Neural progenitor cell (in vitro differentiated cells): ENCODE data around the gene ARHGAP26. TPM values are rescaled to one million over a fixed set of nuclear protein-coding genes. Genes with fewer than 3 reads are reported as not detected.

Experiments used
- DNase-seq: peaks from one replicate; pipeline ENCODE4 v3.0.0-alpha.2; 2016; ENCODE audit warnings: low spot score
- H2AFZ ChIP-seq: fragments of 200-600 bp; sonication (generic); replicated peaks from 2 replicates; pipeline ENCODE4 v1.6.1; 2016; ENCODE audit warnings: antibody characterized with exemption
- H3F3A ChIP-seq: fragments of 200-600 bp; sonication (generic); 2 replicates; pipeline ENCODE4 v1.6.1; 2016; ENCODE audit warnings: antibody characterized with exemption, low read depth
- H3K27ac ChIP-seq: fragments of 200-600 bp; sonication (generic); 2 replicates; pipeline ENCODE4 v1.5.1; 2016; ENCODE audit warnings: mild to moderate bottlenecking
- H3K27me3 ChIP-seq: fragments of 200-600 bp; sonication (generic); 2 replicates; pipeline ENCODE4 v1.6.1; 2016; ENCODE audit warnings: mild to moderate bottlenecking, moderate library complexity
- H3K36me3 ChIP-seq: fragments of 200-600 bp; sonication (generic); 2 replicates; pipeline ENCODE4 v1.5.1; 2016
- H3K4me1 ChIP-seq: fragments of 200-600 bp; sonication (generic); 2 replicates; pipeline ENCODE4 v1.6.1; 2016; ENCODE audit warnings: mixed run types
- H3K4me2 ChIP-seq: fragments of 200-600 bp; sonication (generic); 2 replicates; pipeline ENCODE4 v1.6.1; 2016
- H3K4me3 ChIP-seq: fragments of 200-600 bp; sonication (generic); 2 replicates; pipeline ENCODE4 v1.5.1; 2016
- H3K79me2 ChIP-seq: fragments of 200-600 bp; sonication (generic); 2 replicates; pipeline ENCODE4 v1.6.1; 2016; ENCODE audit warnings: low read depth
- H3K9ac ChIP-seq: fragments of 200-600 bp; sonication (generic); 2 replicates; pipeline ENCODE4 v1.6.1; 2016
- H3K9me3 ChIP-seq: fragments of 200-600 bp; sonication (generic); 2 replicates; pipeline ENCODE4 v1.5.1; 2016; ENCODE audit warnings: low read depth
- H4K20me1 ChIP-seq: fragments of 200-600 bp; sonication (generic); 2 replicates; pipeline ENCODE4 v1.6.1; 2016; ENCODE audit warnings: low read depth
- H3K27ac Mint-ChIP-seq: 3 replicates; pipeline ENCODE4 v1.8.0; 2021; ENCODE audit warnings: mixed read lengths
- H3K27me3 Mint-ChIP-seq: 2 replicates; pipeline ENCODE4 v1.8.0; 2022; ENCODE audit warnings: low read depth, mild to moderate bottlenecking, inconsistent platforms, moderate library complexity, mixed read lengths; ENCODE audit not compliant: insufficient read depth
- H3K36me3 Mint-ChIP-seq: 3 replicates; pipeline ENCODE4 v1.8.0; 2021; ENCODE audit warnings: mixed read lengths
- H3K4me1 Mint-ChIP-seq: 3 replicates; pipeline ENCODE4 v1.8.0; 2021; ENCODE audit warnings: mixed read lengths
- H3K4me3 Mint-ChIP-seq: 3 replicates; pipeline ENCODE4 v1.8.0; 2021; ENCODE audit warnings: mild to moderate bottlenecking, moderate library complexity, mixed read lengths
- H3K9me3 Mint-ChIP-seq: 3 replicates; pipeline ENCODE4 v1.8.0; 2020; ENCODE audit warnings: mixed read lengths
- EZH2 ChIP-seq: fragments of 200-600 bp; sonication (generic); IDR thresholded peaks from 2 replicates; pipeline ENCODE4 v1.6.1; 2017; ENCODE audit warnings: antibody characterized with exemption, mild to moderate bottlenecking, moderate library complexity
- EZH2phosphoT487 ChIP-seq: fragments of 200-600 bp; sonication (generic); IDR thresholded peaks from 2 replicates; pipeline ENCODE4 v1.6.1; 2017; ENCODE audit warnings: antibody characterized with exemption
- total RNA-seq: library from RNA; depleted of rRNA; stranded (reverse); fragments of >200 nt; gene quantifications from 2 replicates; pipeline ENCODE4 v1.2.3, GENCODE V29; 2015; ENCODE audit warnings: low replicate concordance
- TF ChIP-seq, protein P1 (sequence below): fragments of 200-600 bp; sonication (generic); IDR thresholded peaks from 2 replicates; pipeline ENCODE4 v1.5.1; 2017; ENCODE audit warnings: antibody characterized with exemption, mild to moderate bottlenecking

Gene ARHGAP26
- total RNA-seq, 1 donor from 2014 or later, result 7.0 TPM

DNA sequence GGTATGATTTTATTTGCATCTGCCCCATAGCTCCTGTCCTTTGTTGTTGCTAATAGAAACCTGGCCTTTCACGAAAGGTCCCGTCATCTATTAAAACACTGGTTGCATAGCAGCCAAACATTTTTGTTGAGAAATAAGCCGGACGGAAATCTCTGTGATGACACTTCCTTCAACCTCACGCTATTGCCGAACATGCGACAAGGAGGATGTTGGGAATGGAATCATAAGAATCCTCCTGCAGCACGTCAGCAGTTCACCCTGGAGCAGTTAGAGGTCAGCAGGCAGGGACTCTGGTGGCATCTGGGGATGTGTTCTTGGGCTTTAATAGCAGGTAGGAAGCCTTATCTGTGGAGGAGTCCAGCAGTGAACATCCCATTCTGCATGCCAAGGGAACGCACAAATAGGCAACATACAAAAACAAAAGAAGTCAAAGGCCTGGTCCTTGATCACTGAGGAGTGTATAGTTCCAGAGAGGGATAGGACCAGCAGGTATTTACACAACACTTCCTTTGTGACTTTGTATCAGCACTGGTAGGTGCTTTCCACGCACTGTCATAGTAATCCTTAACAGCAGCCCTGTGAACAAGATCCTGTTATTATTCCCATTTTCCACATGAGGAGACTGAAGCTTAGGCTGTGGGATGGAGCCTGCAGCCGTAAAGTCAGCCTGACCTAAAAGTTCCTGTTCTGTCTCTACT lies 33.4 kb downstream of the ARHGAP26 start:
- Histone ChIP-seq H4K20me1 (peaks cover 4% of the 10 kb centered on the region), H3K27me3 (no peaks in the 10 kb centered on the region), H3K4me2 (no peak overlapping the region), H3K9ac (no peak overlapping the region), H3K36me3 (no peaks in the 10 kb centered on the region), H3K79me2 (peaks cover 3% of the 10 kb centered on the region), H3F3A (no peaks in the 10 kb centered on the region), H3K4me3 (no peak overlapping the region), H2AFZ (no peak overlapping the region), H3K9me3 (no peaks in the 10 kb centered on the region), H3K4me1 (peaks cover 8% of the 10 kb centered on the region), H3K27ac (no peak overlapping the region)
- Mint-ChIP-seq H3K36me3 (no peaks in the 10 kb centered on the region), H3K9me3 (no peaks in the 10 kb centered on the region), H3K4me3 (no peak overlapping the region), H3K27me3 (no peaks in the 10 kb centered on the region), H3K27ac (no peak overlapping the region), H3K4me1 (peaks cover 34% of the 10 kb centered on the region)
- DNase-seq, result no peak
- TF ChIP-seq EZH2, result no peak
- no peak for TF ChIP-seq EZH2phosphoT487
- TF ChIP-seq, protein P1, sequence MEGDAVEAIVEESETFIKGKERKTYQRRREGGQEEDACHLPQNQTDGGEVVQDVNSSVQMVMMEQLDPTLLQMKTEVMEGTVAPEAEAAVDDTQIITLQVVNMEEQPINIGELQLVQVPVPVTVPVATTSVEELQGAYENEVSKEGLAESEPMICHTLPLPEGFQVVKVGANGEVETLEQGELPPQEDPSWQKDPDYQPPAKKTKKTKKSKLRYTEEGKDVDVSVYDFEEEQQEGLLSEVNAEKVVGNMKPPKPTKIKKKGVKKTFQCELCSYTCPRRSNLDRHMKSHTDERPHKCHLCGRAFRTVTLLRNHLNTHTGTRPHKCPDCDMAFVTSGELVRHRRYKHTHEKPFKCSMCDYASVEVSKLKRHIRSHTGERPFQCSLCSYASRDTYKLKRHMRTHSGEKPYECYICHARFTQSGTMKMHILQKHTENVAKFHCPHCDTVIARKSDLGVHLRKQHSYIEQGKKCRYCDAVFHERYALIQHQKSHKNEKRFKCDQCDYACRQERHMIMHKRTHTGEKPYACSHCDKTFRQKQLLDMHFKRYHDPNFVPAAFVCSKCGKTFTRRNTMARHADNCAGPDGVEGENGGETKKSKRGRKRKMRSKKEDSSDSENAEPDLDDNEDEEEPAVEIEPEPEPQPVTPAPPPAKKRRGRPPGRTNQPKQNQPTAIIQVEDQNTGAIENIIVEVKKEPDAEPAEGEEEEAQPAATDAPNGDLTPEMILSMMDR, result no peak

DNA sequence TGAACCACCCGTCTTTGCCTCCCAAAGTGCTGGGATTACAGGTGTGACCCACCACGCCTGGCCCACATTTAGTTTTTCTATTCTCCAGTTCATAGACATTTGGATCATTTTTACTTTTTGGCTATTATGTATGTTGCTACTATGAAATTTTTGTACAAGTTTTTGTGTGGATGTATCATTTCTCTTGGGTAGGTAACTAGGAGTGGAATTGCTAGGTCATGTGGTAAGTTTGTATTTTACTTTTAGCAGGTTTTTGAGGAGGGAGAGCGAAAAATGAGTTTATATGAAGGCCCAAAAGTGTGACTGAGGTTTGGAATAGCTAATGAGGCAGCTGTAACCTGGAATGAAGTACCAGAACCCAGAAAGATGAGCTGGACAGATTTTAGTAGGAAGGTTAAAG lies 35.2 kb downstream of the ARHGAP26 start:
- no peaks in the 10 kb centered on the region for H3K9me3 Mint-ChIP-seq
- DNase-seq, result no peak
- H3K79me2 ChIP-seq, result peaks cover 3% of the 10 kb centered on the region
- peaks cover 4% of the 10 kb centered on the region for H4K20me1 ChIP-seq
- H3K27ac Mint-ChIP-seq, result no peak overlapping the region
- no peaks in the 10 kb centered on the region for H3K27me3 Mint-ChIP-seq
- H3K36me3 ChIP-seq, result no peaks in the 10 kb centered on the region
- H3K4me3 Mint-ChIP-seq, result no peak overlapping the region
- no peak overlapping the region for H2AFZ ChIP-seq
- H3K4me1 Mint-ChIP-seq, result peaks cover 39% of the 10 kb centered on the region
- H3K4me1 ChIP-seq, result peaks cover 14% of the 10 kb centered on the region
- H3K27ac ChIP-seq, result no peak overlapping the region
- TF ChIP-seq EZH2phosphoT487, result no peak
- TF ChIP-seq, protein P1, result no peak
- TF ChIP-seq EZH2, result no peak
- H3K9me3 ChIP-seq, result no peaks in the 10 kb centered on the region
- no peaks in the 10 kb centered on the region for H3K36me3 Mint-ChIP-seq
- no peaks in the 10 kb centered on the region for H3F3A ChIP-seq
- no peak overlapping the region for H3K4me2 ChIP-seq
- H3K9ac ChIP-seq, result no peak overlapping the region
- no peak overlapping the region for H3K4me3 ChIP-seq
- H3K27me3 ChIP-seq, result no peaks in the 10 kb centered on the region

DNA sequence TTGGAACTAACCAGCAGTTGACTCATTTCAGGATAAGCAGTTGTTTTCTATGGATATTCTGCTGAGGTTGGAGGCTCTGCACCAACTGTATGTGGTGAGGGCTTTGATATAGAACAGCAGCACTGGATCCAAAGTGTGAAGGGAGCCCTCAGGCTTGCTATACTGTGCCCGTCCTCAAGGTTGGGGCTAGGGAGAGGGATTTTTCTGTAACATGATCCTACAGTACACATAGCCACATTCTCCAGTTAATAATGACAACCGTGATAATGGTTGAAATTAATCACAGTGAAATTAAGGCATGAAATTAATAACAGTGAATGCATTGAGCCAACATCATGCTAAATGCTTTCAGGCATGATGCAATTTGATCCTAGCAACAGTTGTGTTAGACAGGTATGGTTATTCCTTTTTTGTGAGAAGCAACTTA lies 36.7 kb downstream of the ARHGAP26 start:
- no peaks in the 10 kb centered on the region for H3F3A ChIP-seq
- H2AFZ ChIP-seq, result no peak overlapping the region
- peaks cover 3% of the 10 kb centered on the region for H3K79me2 ChIP-seq
- no peaks in the 10 kb centered on the region for H3K9me3 ChIP-seq
- Mint-ChIP-seq H3K36me3 (no peaks in the 10 kb centered on the region), H3K9me3 (no peaks in the 10 kb centered on the region), H3K4me1 (peaks cover 31% of the 10 kb centered on the region), H3K27me3 (no peaks in the 10 kb centered on the region), H3K4me3 (no peak overlapping the region), H3K27ac (no peak overlapping the region)
- no peak overlapping the region for H3K27ac ChIP-seq
- no peak overlapping the region for H3K9ac ChIP-seq
- H3K36me3 ChIP-seq, result no peaks in the 10 kb centered on the region
- H3K27me3 ChIP-seq, result no peaks in the 10 kb centered on the region
- peaks cover 4% of the 10 kb centered on the region for H4K20me1 ChIP-seq
- TF ChIP-seq, protein P1, result no peak
- TF ChIP-seq EZH2 (no peak), EZH2phosphoT487 (no peak)
- no peak for DNase-seq
- H3K4me3 ChIP-seq, result no peak overlapping the region
- H3K4me2 ChIP-seq, result no peak overlapping the region
- peaks cover 19% of the 10 kb centered on the region for H3K4me1 ChIP-seq
